Adrenal gland (tissue), 5 donors: ENCODE data around the gene KMT5C.

ENCODE experiments used
- CTCF ChIP-seq, 6 experiments: fragments of 450-650 bp in 4 of 6; fragments of 200-600 bp in 2 of 6; sonication (generic) in 1 of 6; IDR thresholded peaks; 1 replicate in 5 of 6; 2 replicates in 1 of 6; pipeline versions ENCODE4 v1.5.1 to v1.8.0; 2016 to 2021; ENCODE audit warnings: antibody characterized with exemption in 6 of 6, mild to moderate bottlenecking in 2 of 6, moderate library complexity in 1 of 6
- POLR2A ChIP-seq, 2 donors: fragments of 450-650 bp; IDR thresholded peaks; one replicate each; pipeline ENCODE4 v1.6.1; 2017; ENCODE audit warnings: antibody characterized with exemption in 2 of 2, mild to moderate bottlenecking in 2 of 2, moderate library complexity in 1 of 2
- donor health status: DM: no; HTN: no; CAD: no.

GRCh38 chr19:55387736-55388497 is 48.2 kb downstream of the KMT5C start:
- TF ChIP-seq CTCF (IDR thresholded peaks at IDR 0.05) (no peak), POLR2A (IDR thresholded peaks at IDR 0.05) (no peak)
